Right ventricle myocardium superior (tissue), 1 donor: ENCODE measurements around the gene MTM1. TPM values are rescaled to one million over a fixed set of nuclear protein-coding genes. Genes with fewer than 3 reads are reported as not detected.

ENCODE experiments used
- ATAC-seq: fragments of 200-7000 bp; cut with Tn5 transposase; one replicate; pipeline ENCODE4 v1.9.1; 2020; ENCODE audit warnings: mild to moderate bottlenecking; ENCODE audit not compliant: poor library complexity
- DNase-seq: peaks from one replicate; pipeline ENCODE4 v3.0.0-alpha.2; 2020
- intact Hi-C: fragments of 100-400 bp; cut with DNase I; formaldehyde crosslinking; loops from one replicate; pipeline ENCODE4 v1.11.2; 2022
- total RNA-seq: library from RNA; stranded (reverse); fragmentation: NEBNext Ultra II Directional; extraction: Animal tissue kit (Norgen Biotek cat#: 25700); gene quantifications from one replicate; pipeline ENCODE4 v1.2.1, GENCODE V29; 2021
- donor health status: DM: no; HTN: yes; CAD: no; lungs with severe emphysema.

Gene MTM1
- total RNA-seq, 1 donor from 2014 or later = 8.7 TPM

- DNase-seq (no peak), ATAC-seq (peak; percentile 14)
- intact Hi-C loops = no loop called here
Measured at GRCh38 chrX:150694738-150695410, 126.5 kb downstream of the MTM1 start.

GRCh38 chrX:150696331-150696730 is 127.9 kb downstream of the MTM1 start:
- DNase-seq = no peak
- no peak for ATAC-seq
- intact Hi-C loops = no loop called here

GRCh38 chrX:150696866-150697265 is 128.4 kb downstream of the MTM1 start:
- ATAC-seq = no peak
- intact Hi-C loops = no loop called here
- DNase-seq = no peak

GRCh38 chrX:150697641-150698040 is 129.2 kb downstream of the MTM1 start:
- ATAC-seq = no peak
- DNase-seq = no peak
- intact Hi-C loops = no loop called here

- ATAC-seq = no peak
- no peak for DNase-seq
- intact Hi-C loops = no loop called here
Measured at GRCh38 chrX:150698981-150699380, 130.6 kb downstream of the MTM1 start.

GRCh38 chrX:150700107-150700506 is 131.7 kb downstream of the MTM1 start:
- DNase-seq (no peak), ATAC-seq (no peak)
- intact Hi-C loops = no loop called here

- no peak for ATAC-seq
- intact Hi-C loops = no loop called here
- no peak for DNase-seq
Measured at GRCh38 chrX:150701377-150701776, 133.0 kb downstream of the MTM1 start.

GRCh38 chrX:150702966-150703694 is 134.7 kb downstream of the MTM1 start:
- intact Hi-C loops = no loop called here
- DNase-seq (no peak), ATAC-seq (no peak)

GRCh38 chrX:150703695-150703974 is 135.2 kb downstream of the MTM1 start:
- DNase-seq (no peak), ATAC-seq (no peak)
- intact Hi-C loops = no loop called here

GRCh38 chrX:150704030-150704613 is 135.7 kb downstream of the MTM1 start:
- no peak for ATAC-seq
- no peak for DNase-seq
- intact Hi-C loops = no loop called here

- ATAC-seq (no peak), DNase-seq (no peak)
- intact Hi-C loops = no loop called here
Measured at GRCh38 chrX:150712619-150713018, 144.2 kb downstream of the MTM1 start.

GRCh38 chrX:150715184-150715583 is 146.8 kb downstream of the MTM1 start:
- intact Hi-C loops = no loop called here
- DNase-seq (no peak), ATAC-seq (no peak)

- ATAC-seq = no peak
- DNase-seq = no peak
- intact Hi-C loops = no loop called here
Measured at GRCh38 chrX:150719621-150720020, 151.2 kb downstream of the MTM1 start.

Other genes starting within 250 kb of the MTM1 start
- 1.9 TPM for gene MAMLD1, start 205.3 kb upstream of the MTM1 start, total RNA-seq
- 17.9 TPM for gene MTMR1, start 124.8 kb downstream of the MTM1 start, total RNA-seq